ENCODE data around the gene TTC23. TPM values are rescaled to one million over a fixed set of nuclear protein-coding genes. Genes with fewer than 3 reads are reported as not detected.

TTC23 gene
- total and polyA plus RNA-seq, 7 donors: 2.1 to 11.2 (median 7.8) TPM

DNA sequence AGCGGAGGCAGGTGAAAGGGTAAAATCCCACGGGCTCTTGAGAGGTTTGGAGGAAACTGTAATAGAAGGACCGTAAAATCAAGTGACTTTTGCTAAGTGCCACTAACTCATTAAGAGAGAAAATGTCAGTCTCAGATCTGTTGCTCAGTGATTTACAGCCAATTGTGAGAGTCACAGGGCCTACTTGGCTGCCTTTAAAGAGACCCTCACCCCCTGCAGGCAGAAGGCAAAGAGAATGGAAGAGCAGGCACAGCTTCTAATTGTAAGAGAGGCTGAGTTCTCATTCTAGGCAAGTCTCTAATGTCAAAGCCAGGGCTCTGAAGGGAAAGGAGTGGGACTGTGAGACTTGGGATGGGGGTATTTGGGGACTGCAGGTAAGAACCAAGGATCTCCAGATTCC is 153.8 kb downstream of the TTC23 start:
- H3K36me3 ChIP-seq (ENCODE audit: insufficient read depth in 1 of 2, low read depth in 1 of 2): no peaks in the 10 kb centered on the region
- no peak overlapping the region for H3K27ac ChIP-seq
- no peaks in the 10 kb centered on the region for H3K27me3 ChIP-seq (ENCODE audit: insufficient read depth in 3 of 3, low read length in 2 of 3)
- WGBS, 3 donors: 60 to 73% (median 67%) methylated on average over 3 of the region's 3 CpGs
- no peaks in the 10 kb centered on the region for H3K9me3 ChIP-seq
- TF ChIP-seq, protein P1, sequence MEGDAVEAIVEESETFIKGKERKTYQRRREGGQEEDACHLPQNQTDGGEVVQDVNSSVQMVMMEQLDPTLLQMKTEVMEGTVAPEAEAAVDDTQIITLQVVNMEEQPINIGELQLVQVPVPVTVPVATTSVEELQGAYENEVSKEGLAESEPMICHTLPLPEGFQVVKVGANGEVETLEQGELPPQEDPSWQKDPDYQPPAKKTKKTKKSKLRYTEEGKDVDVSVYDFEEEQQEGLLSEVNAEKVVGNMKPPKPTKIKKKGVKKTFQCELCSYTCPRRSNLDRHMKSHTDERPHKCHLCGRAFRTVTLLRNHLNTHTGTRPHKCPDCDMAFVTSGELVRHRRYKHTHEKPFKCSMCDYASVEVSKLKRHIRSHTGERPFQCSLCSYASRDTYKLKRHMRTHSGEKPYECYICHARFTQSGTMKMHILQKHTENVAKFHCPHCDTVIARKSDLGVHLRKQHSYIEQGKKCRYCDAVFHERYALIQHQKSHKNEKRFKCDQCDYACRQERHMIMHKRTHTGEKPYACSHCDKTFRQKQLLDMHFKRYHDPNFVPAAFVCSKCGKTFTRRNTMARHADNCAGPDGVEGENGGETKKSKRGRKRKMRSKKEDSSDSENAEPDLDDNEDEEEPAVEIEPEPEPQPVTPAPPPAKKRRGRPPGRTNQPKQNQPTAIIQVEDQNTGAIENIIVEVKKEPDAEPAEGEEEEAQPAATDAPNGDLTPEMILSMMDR (IDR thresholded peaks at IDR 0.05): no peak
- H3K4me3 ChIP-seq: no peak overlapping the region
- ATAC-seq (no peak), DNase-seq (no peak)
- intact Hi-C loops (cut with DNase I): no loop called here
- H3K4me1 ChIP-seq: peaks cover 25% of the 10 kb centered on the region

DNA sequence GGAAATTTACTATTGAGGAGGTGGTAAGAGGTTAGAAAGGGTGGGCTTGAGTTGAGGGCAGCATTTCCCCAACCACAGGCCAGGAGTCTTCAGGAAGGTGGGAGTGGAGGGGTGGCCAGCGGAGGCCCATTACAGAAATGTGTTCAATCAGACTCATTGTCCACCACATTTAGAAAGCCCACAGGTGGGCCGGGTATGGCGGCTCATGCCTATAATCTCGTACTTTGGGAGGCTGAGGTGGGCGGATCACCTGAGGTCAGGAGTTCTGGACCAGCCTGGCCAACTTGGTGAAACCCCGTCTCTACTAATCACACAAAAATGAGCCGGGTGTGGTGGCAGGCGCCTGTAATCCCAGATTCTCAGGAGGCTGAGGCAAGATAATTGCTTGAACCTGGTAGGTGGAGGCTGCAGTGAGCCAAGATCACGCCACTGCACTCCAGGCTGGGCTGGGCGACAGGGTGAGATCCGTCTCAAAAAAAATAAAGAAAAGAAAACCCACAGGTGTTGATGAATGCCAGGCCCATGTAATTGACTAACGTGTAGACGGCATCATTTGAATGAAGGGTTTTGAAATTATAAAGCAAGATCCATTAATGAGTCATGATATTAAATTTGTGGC is 156.7 kb downstream of the TTC23 start:
- intact Hi-C loops (cut with DNase I): no loop called here
- Histone ChIP-seq H3K27me3 (ENCODE audit: insufficient read depth in 3 of 3, low read length in 2 of 3) (no peaks in the 10 kb centered on the region), H3K4me1 (peaks cover 21% of the 10 kb centered on the region), H3K36me3 (ENCODE audit: insufficient read depth in 1 of 2, low read depth in 1 of 2) (no peaks in the 10 kb centered on the region), H3K27ac (no peak overlapping the region), H3K4me3 (no peak overlapping the region), H3K9me3 (no peaks in the 10 kb centered on the region)
- 91 to 96% (median 95%) methylated on average over 13 of the region's 13 CpGs for WGBS, 3 donors
- TF ChIP-seq, protein P1 (IDR thresholded peaks at IDR 0.05): no peak
- ATAC-seq: no peak
- DNase-seq: no peak

DNA sequence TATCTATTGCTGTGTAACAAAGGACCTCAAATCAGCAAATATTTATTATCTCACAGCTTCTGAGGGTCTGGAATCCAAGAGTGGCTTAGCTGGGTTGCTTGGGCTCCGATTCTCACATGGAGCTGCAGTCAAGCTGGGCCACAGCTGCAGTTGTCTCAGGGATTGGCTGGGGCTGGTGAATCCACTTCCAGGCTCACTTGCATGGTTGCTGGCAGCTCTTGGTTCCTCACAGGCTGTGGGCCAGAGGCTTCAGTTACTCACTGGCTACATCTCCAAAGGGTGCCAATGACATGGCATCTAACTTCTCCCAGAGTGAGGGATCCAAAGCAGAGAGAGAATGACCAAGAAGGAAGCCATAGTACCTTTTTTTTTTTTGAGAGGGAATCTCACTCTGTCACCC is 158.4 kb downstream of the TTC23 start:
- DNase-seq (peak in 1 of 2 donors; percentile 89), ATAC-seq (peak; percentile 81 to 94 (median 91))
- 29 to 47% (median 33%) methylated on average over 1 of the region's 1 CpG for WGBS, 3 donors
- Histone ChIP-seq H3K4me1 (peaks cover 19% of the 10 kb centered on the region), H3K27ac (peak overlapping the region; percentile 77), H3K27me3 (ENCODE audit: insufficient read depth in 3 of 3, low read length in 2 of 3) (no peaks in the 10 kb centered on the region), H3K9me3 (no peaks in the 10 kb centered on the region), H3K36me3 (ENCODE audit: insufficient read depth in 1 of 2, low read depth in 1 of 2) (no peaks in the 10 kb centered on the region), H3K4me3 (no peak overlapping the region)
- TF ChIP-seq, protein P1 (IDR thresholded peaks at IDR 0.05): no peak
- intact Hi-C loops (cut with DNase I): no loop called here

DNA sequence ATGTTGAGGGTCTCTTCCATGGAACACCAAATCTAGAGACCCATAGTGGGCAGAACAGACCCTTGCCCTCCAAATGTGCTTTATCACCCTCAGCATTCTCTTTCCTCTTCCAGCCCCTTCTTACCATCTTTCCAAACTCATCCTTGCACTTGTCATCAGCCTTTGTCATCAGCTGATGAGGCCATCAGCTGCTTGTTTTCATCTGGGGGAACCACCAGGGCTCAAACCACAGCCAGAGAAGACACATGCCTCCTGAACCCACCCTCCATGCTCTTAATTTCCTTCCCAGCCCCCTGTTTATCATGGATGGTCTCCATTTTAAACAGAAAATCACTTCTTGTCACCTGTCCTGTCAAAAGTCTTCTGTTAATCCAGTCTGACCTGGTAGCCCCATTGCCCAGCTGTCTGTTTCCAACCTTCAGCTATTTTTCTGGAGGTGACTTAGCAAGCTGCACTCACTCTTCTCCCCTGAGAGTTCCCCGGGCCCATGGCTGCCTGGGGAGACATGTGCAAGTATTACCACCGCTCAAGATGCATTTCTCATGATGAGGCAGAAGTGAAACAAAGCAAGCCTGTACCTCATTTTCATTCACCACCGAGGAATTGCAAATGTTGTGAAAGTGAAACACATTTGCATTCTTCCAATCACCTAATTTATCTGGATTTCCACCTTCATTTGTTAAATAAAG is 159.2 kb downstream of the TTC23 start:
- Histone ChIP-seq H3K9me3 (no peaks in the 10 kb centered on the region), H3K27me3 (ENCODE audit: insufficient read depth in 3 of 3, low read length in 2 of 3) (no peaks in the 10 kb centered on the region), H3K4me1 (peaks cover 19% of the 10 kb centered on the region), H3K36me3 (ENCODE audit: insufficient read depth in 1 of 2, low read depth in 1 of 2) (no peaks in the 10 kb centered on the region), H3K27ac (peak overlapping the region; percentile 77), H3K4me3 (no peak overlapping the region)
- DNase-seq (no peak), ATAC-seq (no peak)
- intact Hi-C loops (cut with DNase I): no loop called here
- TF ChIP-seq, protein P1 (IDR thresholded peaks at IDR 0.05): no peak
- WGBS, 3 donors: 55 to 66% (median 61%) methylated on average over 3 of the region's 3 CpGs
